Amygdala (tissue), 56 donors: ENCODE data around the gene ITM2C.

ENCODE experiments used
- DNase-seq, 56 donors: peaks; one replicate each; lab custom pipeline; 2025; lab: John Stamatoyannopoulos, UW

The ITM2C gene

DNA sequence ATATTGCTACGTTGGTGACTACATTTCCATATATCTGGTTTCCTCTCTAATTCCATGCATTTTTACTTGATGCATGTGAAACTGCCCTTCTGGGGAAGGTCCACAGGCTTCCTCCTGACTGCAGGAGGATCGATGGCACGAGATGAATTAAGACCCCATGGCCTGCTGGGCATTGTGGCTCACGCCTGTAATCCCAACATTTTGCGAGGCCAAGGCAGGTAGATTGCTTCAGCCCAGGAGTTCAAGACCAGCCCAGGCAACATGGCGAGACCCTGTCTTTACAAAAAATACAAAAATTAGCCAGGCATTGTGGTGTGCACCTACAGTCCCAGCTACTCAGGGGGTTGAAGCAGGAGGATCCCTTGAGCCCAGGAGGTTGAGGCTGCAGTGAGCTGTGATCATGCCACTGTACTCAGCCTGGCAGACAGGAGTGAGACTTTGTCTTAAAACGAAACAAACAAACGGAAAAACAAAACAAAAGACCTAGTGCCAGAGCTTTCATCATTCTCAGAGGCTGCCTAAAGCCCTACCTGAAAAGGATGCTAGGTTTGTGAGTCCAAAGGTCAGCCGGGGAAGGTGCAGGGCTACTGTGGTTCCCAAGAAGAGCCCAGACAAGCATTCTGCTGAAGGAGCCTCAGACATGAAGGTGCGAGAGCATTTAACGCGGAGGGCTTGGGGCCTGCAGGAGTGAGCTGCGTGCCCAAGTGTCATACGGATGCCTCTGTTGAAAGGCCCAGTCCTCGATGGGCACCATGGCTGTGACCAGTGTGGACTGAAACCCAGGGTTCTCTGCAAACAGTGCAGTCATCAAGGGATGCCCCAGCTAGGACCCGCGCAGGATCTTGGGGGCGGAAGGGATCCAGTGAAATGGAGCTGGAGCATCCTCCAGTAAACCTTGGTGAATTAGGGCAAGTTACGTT, 38.7 kb downstream of the ITM2C start:
- DNase-seq = no peak

- no peak for DNase-seq
Measured at GRCh38 chr2:230904856-230905447, 40.2 kb downstream of the ITM2C start.

DNA sequence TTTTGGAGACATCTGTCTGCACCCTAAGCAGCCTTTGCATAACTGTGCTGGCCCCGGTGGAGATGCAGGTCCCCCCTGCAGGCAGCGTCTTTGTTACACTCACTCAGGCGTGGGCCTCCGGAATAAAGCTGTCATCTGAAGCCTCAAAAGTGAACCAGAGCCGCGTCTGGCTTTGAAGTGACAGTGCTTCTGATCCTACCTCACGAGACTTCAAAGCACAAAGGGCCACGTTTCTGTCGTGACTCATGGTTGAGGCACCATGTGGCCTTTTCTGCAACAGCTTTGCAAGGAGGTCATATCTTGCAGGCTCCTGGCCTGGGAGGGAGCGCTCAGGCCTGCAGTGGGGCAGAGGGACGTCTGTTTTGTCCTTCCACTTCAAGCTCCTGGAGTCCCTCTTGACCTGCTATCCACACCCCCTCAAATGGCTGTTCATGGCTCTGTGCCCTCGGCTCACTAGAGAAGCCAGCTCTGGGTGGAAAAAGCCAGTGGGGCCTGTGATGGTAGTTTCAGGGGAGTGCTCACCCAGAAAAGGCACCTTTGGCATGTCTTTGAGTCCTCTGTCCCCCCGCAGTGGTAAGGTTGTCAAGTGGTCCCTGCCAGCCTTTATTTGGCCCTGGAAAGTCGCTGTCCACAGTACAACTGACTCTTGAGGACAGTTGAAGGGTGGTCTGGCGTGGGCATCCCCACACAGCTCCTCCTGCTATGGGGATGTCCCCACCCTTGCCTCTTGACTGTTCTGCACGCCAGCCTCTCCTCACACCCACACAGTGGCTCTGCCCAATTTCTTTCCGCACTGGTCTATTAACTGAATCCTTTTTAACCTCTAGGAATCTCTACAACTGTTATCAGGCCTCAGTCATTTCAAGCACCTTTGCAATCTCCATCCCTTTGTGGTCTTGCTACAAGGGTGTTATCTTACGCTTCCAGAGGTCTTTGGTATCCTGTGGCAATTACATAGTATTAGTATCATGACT, 41.0 kb downstream of the ITM2C start:
- no peak for DNase-seq

- no peak for DNase-seq
Measured at GRCh38 chr2:230906471-230907230, 41.9 kb downstream of the ITM2C start.

GRCh38 chr2:230907361-230908091, 42.8 kb downstream of the ITM2C start:
- DNase-seq = no peak

- DNase-seq = no peak
Measured at GRCh38 chr2:230908092-230908594, 43.4 kb downstream of the ITM2C start.

- DNase-seq = peak in 3 of 56 donors; percentile 9 to 50 (median 29)
Measured at GRCh38 chr2:230908595-230909191, 44.0 kb downstream of the ITM2C start.

GRCh38 chr2:230909841-230910545, 45.3 kb downstream of the ITM2C start:
- no peak for DNase-seq

GRCh38 chr2:230910546-230911177, 45.9 kb downstream of the ITM2C start:
- DNase-seq = no peak

DNA sequence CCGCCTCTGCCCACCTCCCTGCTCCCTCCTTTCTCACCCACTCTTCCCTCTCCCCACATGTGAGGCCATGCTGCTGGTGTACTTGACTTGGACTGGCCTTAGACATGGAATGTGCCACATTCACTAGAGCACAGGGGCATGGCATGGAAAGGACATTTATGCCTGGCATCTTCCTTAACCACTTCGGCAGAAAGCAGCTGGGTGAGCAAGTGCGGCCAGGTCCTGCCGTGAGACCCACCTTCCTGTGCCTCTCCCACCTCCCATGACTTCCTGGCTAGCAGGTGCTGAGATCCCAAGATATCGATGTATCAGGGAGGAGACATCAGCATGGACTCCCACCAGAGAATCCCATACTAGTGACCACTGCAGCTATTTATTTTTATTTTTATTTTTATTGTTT, 47.3 kb downstream of the ITM2C start:
- DNase-seq = no peak

DNA sequence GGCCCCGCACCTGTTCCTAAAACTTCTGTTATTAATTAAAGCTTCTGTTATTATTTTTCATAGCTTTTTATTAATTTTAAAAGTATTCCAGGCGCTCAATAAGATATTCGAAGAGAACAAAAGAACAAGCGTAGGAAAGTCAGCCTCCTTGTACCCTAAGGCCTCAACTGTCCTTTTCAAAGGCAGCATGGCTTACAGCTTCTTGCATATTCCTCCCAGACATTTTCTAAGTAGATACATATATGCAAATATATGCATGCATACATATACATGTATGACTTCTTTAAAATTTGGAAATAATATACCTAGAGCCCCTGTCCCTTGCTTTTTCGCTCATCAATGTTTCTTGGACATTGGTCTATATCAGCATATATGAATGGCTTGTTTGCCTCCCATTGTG, 48.0 kb downstream of the ITM2C start:
- no peak for DNase-seq

DNA sequence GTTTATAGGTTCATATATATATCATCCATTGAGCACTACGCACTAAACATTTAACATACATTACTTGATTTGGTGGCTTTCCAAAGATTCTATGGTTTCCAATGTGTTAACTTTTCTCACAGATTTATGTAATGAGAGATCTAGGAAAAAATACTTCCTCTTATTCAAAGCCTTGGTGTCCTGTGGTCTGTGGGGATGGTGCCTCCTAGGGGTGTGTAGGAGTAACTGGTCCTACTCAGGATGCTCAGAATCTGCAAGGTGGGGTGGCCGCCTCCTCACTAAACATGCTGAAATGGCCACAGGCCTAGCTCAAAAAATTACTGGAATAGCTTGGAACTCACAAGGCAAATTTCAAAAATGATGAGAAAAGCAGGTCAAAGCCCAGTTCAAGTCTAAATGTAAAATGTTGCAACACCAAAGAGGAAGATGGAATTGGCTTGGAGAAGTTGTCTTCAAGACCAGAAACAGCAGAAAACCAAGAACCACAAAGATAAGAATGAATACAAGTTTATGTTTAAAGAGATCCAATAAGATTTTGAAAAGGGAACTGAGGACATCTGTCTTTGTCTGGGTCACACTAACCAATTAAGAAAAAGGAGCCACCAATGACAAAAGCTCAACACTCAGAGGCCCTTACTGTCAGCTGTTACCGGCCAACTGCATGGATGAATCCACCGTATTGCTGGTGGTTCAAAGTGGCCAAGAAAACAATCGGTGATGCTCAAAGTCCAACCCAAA, 48.8 kb downstream of the ITM2C start:
- peak in 14 of 56 donors; percentile 7 to 45 (median 14) for DNase-seq

DNA sequence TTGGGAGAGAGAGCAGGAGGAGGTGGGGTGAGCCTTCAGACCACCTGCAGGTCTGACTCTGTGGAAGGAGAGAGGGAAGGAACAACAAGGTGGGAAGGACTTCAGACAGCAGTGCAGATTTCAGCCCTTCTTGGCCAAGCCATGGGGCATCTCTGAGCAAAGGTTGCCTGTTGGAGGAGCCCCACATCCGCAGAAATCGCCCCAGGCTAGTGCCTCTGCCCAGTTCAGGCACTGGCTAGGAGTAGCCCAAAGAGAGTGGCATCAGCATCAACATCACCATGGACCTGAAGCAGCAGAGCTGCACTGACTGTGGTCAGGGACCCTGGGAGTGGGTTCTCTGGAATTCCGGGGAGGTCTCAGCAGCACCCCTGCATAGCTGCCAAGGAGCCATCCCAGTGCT, 50.1 kb downstream of the ITM2C start:
- no peak for DNase-seq

GRCh38 chr2:230915319-230915718, 50.6 kb downstream of the ITM2C start:
- no peak for DNase-seq

- DNase-seq = no peak
Measured at GRCh38 chr2:230916218-230916617, 51.5 kb downstream of the ITM2C start.

- no peak for DNase-seq
Measured at GRCh38 chr2:230919240-230919639, 54.5 kb downstream of the ITM2C start.

DNA sequence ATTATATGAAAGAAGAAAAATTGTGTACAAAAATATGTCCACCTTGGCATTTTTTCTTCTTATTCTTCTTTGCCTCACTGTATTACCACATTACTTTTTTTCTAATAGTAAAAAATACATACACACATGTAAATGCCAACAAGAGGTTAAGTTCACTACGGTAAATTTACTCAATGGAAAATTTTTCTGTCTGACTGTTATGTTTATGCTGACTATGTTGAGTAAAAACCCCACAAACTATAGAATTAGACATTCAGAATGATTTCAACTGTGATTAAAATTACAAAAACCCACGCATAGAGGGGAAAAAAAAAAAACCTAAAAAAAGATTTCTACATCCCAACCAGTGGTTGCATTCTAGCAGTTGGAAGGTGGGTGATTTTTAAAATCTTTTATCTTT, 54.9 kb downstream of the ITM2C start:
- DNase-seq = no peak
